CD4-positive, alpha-beta memory T cell (primary cell): ENCODE measurements around the gene TMEM115. TPM values are rescaled to one million over a fixed set of nuclear protein-coding genes. Genes with fewer than 3 reads are reported as not detected.

ENCODE experiments used
- CTCF ChIA-PET: fragments of 350-600 bp; sonication (Branson Sonifier 250); formaldehyde crosslinking; loops from one replicate; lab custom pipeline; 2021; ENCODE audit warnings: inconsistent platforms; ENCODE audit not compliant: partially characterized antibody; lab: Charles Lee
- POLR2A ChIA-PET: fragments of 350-600 bp; sonication (Branson Sonifier 250); formaldehyde crosslinking; loops from one replicate; lab custom pipeline; 2021; ENCODE audit not compliant: partially characterized antibody; lab: Charles Lee
- DNase-seq, 5 donors: peaks; one replicate each; pipeline versions ENCODE4 v3.0.0 to v3.0.0-alpha.2; 2020 to 2022; ENCODE audit warnings: mixed read lengths in 1 of 5
- H3K27ac ChIP-seq: one replicate; pipeline ENCODE4 v1.7.0; 2013; ENCODE audit warnings: low read depth, low read length
- H3K27me3 ChIP-seq: 2 replicates; pipeline ENCODE4 v1.7.0; 2013; ENCODE audit warnings: mild to moderate bottlenecking, low read length, moderate library complexity; ENCODE audit not compliant: insufficient read depth
- H3K36me3 ChIP-seq: 2 replicates; pipeline ENCODE4 v1.7.0; 2013; ENCODE audit warnings: mild to moderate bottlenecking, low read length, moderate library complexity; ENCODE audit not compliant: insufficient read depth
- H3K4me1 ChIP-seq: 2 replicates; pipeline ENCODE4 v1.7.0; 2013; ENCODE audit warnings: mild to moderate bottlenecking, low read length, moderate library complexity; ENCODE audit not compliant: insufficient read depth
- H3K4me3 ChIP-seq, 2 donors: one replicate each; pipeline ENCODE4 v1.7.0; 2013; ENCODE audit warnings: low read length in 2 of 2, mild to moderate bottlenecking in 1 of 2
- H3K9me3 ChIP-seq, 2 donors: one replicate each; pipeline ENCODE4 v1.7.0; 2013; ENCODE audit warnings: low read length in 2 of 2, control low read depth in 1 of 2; ENCODE audit not compliant: control insufficient read depth in 1 of 2
- H3K27ac Mint-ChIP-seq, 7 donors: one replicate each; pipeline ENCODE4 v1.8.0; 2020 to 2021; ENCODE audit warnings: mixed read lengths in 7 of 7, mild to moderate bottlenecking in 6 of 7, inconsistent platforms in 3 of 7, moderate library complexity in 3 of 7
- H3K27me3 Mint-ChIP-seq, 2 donors: one replicate each; pipeline ENCODE4 v1.8.0; 2020 to 2021; ENCODE audit warnings: mixed read lengths in 2 of 2
- H3K36me3 Mint-ChIP-seq, 2 donors: one replicate each; pipeline ENCODE4 v1.8.0; 2020 to 2021; ENCODE audit warnings: mixed read lengths in 2 of 2, inconsistent platforms in 1 of 2, mild to moderate bottlenecking in 1 of 2
- H3K4me1 Mint-ChIP-seq, 4 donors: one replicate each; pipeline ENCODE4 v1.8.0; 2020 to 2021; ENCODE audit warnings: mixed read lengths in 4 of 4, mild to moderate bottlenecking in 1 of 4
- H3K4me3 Mint-ChIP-seq, 8 donors: one replicate each; pipeline ENCODE4 v1.8.0; 2020 to 2021; ENCODE audit warnings: mixed read lengths in 8 of 8, mild to moderate bottlenecking in 7 of 8, moderate library complexity in 6 of 8, inconsistent platforms in 3 of 8
- H3K9me3 Mint-ChIP-seq, 8 donors: one replicate each; pipeline ENCODE4 v1.8.0; 2020 to 2021; ENCODE audit warnings: mixed read lengths in 8 of 8, mild to moderate bottlenecking in 5 of 8, inconsistent platforms in 3 of 8, moderate library complexity in 1 of 8
- intact Hi-C: fragments of 100-400 bp; cut with micrococcal nuclease; formaldehyde crosslinking; loops from one replicate; pipeline ENCODE4 v1.15.1; 2023
- polyA plus RNA-seq, 2 donors: library from polyadenylated mRNA; unstranded; fragments of 300-500 nt; fragmentation: Illumina TruSeq; gene quantifications; one replicate each; pipeline ENCODE4 v1.2.3, GENCODE V29; 2021
- total RNA-seq, 2 experiments: library from RNA; stranded (reverse); gene quantifications; one replicate each; pipeline ENCODE4 v1.2.3, GENCODE V29; 2021

TMEM115 gene
- total and polyA plus RNA-seq, 4 experiments from 2014 or later = 28.6 to 38.4 (median 32.8) TPM

GRCh38 chr3:50347187-50347813, 12.0 kb downstream of the TMEM115 start:
- Mint-ChIP-seq H3K9me3 (no peaks in the 10 kb centered on the region), H3K27ac (peak overlapping the region; percentile 64 to 96 (median 82)), H3K4me1 (peaks cover 23 to 87% (median 54%) of the 10 kb centered on the region in 4 donors), H3K36me3 (peaks cover 0 to 36% of the 10 kb centered on the region in 2 donors), H3K4me3 (peak overlapping the region in 4 of 8 donors; percentile 32 to 77 (median 40)), H3K27me3 (no peaks in the 10 kb centered on the region)
- H3K27ac ChIP-seq = peak overlapping the region; percentile 39
- H3K36me3 ChIP-seq = peaks cover 15% of the 10 kb centered on the region
- DNase-seq = peak; percentile 78 to 81 (median 79)
- ChIA-PET CTCF (interaction anchor here (0.6 to 4.5 kb wide), 17 partner anchors 9 to 1897 kb away, joined by 3 to 84 read pairs (median 3); partner anchors contain the start of genes CISH, HEMK1, HYAL3 and NAA80), POLR2A (interaction anchor here (0.6 to 23.7 kb wide), 10 partner anchors 12 to 271 kb away, joined by 3 to 595 read pairs (median 4); partner anchors contain the start of genes C3orf18, HEMK1, RASSF1 and TMEM115)
- no peaks in the 10 kb centered on the region for H3K27me3 ChIP-seq
- peaks cover 65% of the 10 kb centered on the region for H3K4me1 ChIP-seq
- intact Hi-C loops = loop anchor here (1.0 kb wide), 2 partner anchors 89 to 195 kb away; no protein-coding TSS in a partner anchor
- no peak overlapping the region for H3K4me3 ChIP-seq
- no peaks in the 10 kb centered on the region for H3K9me3 ChIP-seq

GRCh38 chr3:50345586-50346234, 13.6 kb downstream of the TMEM115 start, which contains the start of gene ZMYND10:
TSS of gene ZMYND10 (minus strand) at chr3:50345732. CDS start at chr3:50345579, 153 bp downstream.
- H3K4me1 Mint-ChIP-seq = peaks cover 23 to 81% (median 50%) of the 10 kb centered on the region in 4 donors
- Histone ChIP-seq H3K9me3 (no peaks in the 10 kb centered on the region), H3K27me3 (no peaks in the 10 kb centered on the region), H3K4me1 (peaks cover 63% of the 10 kb centered on the region), H3K36me3 (peaks cover 15% of the 10 kb centered on the region), H3K4me3 (peak within 1 kb of the TSS in 1 of 2 donors; percentile 27), H3K27ac (peak within 1 kb of the TSS; percentile 24)
- CTCF ChIA-PET = interaction anchor here (0.7 to 4.1 kb wide), 7 partner anchors 9 to 197 kb away, joined by 3 to 46 read pairs (median 5); partner anchors contain the start of gene TMEM115
- DNase-seq = peak; percentile 72 to 76 (median 75)
- H3K9me3 Mint-ChIP-seq = no peaks in the 10 kb centered on the region
- intact Hi-C loops = no loop called here
- peak within 1 kb of the TSS; percentile 43 to 81 (median 68) for H3K4me3 Mint-ChIP-seq
- H3K27me3 Mint-ChIP-seq = no peaks in the 10 kb centered on the region
- peaks cover 0 to 27% of the 10 kb centered on the region in 2 donors for H3K36me3 Mint-ChIP-seq
- POLR2A ChIA-PET = interaction anchor here (0.7 to 23.7 kb wide), 5 partner anchors 6 to 47 kb away, joined by 3 to 595 read pairs (median 153); partner anchors contain the start of genes CYB561D2, HYAL3, NAA80 and NPRL2
- H3K27ac Mint-ChIP-seq = peak within 1 kb of the TSS in 6 of 7 donors; percentile 29 to 96 (median 76)

GRCh38 chr3:50345008-50345407, 14.3 kb downstream of the TMEM115 start:
- Histone ChIP-seq H3K27ac (no peak overlapping the region), H3K4me1 (peaks cover 65% of the 10 kb centered on the region), H3K36me3 (peaks cover 15% of the 10 kb centered on the region), H3K27me3 (no peaks in the 10 kb centered on the region), H3K9me3 (no peaks in the 10 kb centered on the region), H3K4me3 (peak overlapping the region in 1 of 2 donors; percentile 27)
- POLR2A ChIA-PET = interaction anchor here (1.3 to 23.7 kb wide), 3 partner anchors 7 to 46 kb away, joined by 4 to 595 read pairs (median 595); partner anchors contain the start of genes CYB561D2, HYAL3, NAA80 and NPRL2
- peak overlapping the region in 1 of 7 donors; percentile 63 for H3K27ac Mint-ChIP-seq
- CTCF ChIA-PET = interaction anchor here (1.0 to 4.1 kb wide), 5 partner anchors 8 to 201 kb away, joined by 3 to 46 read pairs (median 5); no protein-coding TSS in a partner anchor
- H3K4me1 Mint-ChIP-seq = peaks cover 21 to 77% (median 46%) of the 10 kb centered on the region in 4 donors
- H3K9me3 Mint-ChIP-seq = no peaks in the 10 kb centered on the region
- intact Hi-C loops = no loop called here
- no peak for DNase-seq
- peak overlapping the region in 1 of 8 donors; percentile 70 for H3K4me3 Mint-ChIP-seq
- H3K27me3 Mint-ChIP-seq = no peaks in the 10 kb centered on the region
- peaks cover 0 to 20% of the 10 kb centered on the region in 2 donors for H3K36me3 Mint-ChIP-seq

- Mint-ChIP-seq H3K4me3 (peak overlapping the region in 1 of 8 donors; percentile 15), H3K27me3 (no peaks in the 10 kb centered on the region), H3K9me3 (peaks cover 0 to 2% (median 0%) of the 10 kb centered on the region in 8 donors), H3K4me1 (peaks cover 24 to 77% (median 47%) of the 10 kb centered on the region in 4 donors), H3K36me3 (peaks cover 0 to 15% of the 10 kb centered on the region in 2 donors), H3K27ac (peak overlapping the region in 5 of 7 donors; percentile 13 to 93 (median 62))
- peaks cover 6% of the 10 kb centered on the region for H3K36me3 ChIP-seq
- no peak for DNase-seq
- H3K27ac ChIP-seq = no peak overlapping the region
- H3K9me3 ChIP-seq = no peaks in the 10 kb centered on the region
- H3K4me1 ChIP-seq = peaks cover 65% of the 10 kb centered on the region
- intact Hi-C loops = no loop called here
- H3K4me3 ChIP-seq = no peak overlapping the region
- no peaks in the 10 kb centered on the region for H3K27me3 ChIP-seq
- CTCF ChIA-PET = interaction anchor here (1.6 kb wide), 1 partner anchor 203 kb away, joined by 3 read pairs; no protein-coding TSS in a partner anchor
- POLR2A ChIA-PET = interaction anchor here (1.5 to 23.7 kb wide), 4 partner anchors 8 to 226 kb away, joined by 3 to 595 read pairs (median 386); partner anchors contain the start of genes CYB561D2, HEMK1, HYAL3 and IFRD2
Observed at GRCh38 chr3:50342813-50343633, 16.3 kb downstream of the TMEM115 start.

GRCh38 chr3:50341996-50342650, 17.2 kb downstream of the TMEM115 start:
- peaks cover 0 to 2% (median 0%) of the 10 kb centered on the region in 8 donors for H3K9me3 Mint-ChIP-seq
- H3K36me3 Mint-ChIP-seq = peaks cover 0 to 11% of the 10 kb centered on the region in 2 donors
- peaks cover 21 to 77% (median 42%) of the 10 kb centered on the region in 4 donors for H3K4me1 Mint-ChIP-seq
- Histone ChIP-seq H3K27ac (no peak overlapping the region), H3K4me1 (peaks cover 60% of the 10 kb centered on the region), H3K27me3 (no peaks in the 10 kb centered on the region), H3K9me3 (no peaks in the 10 kb centered on the region), H3K36me3 (no peaks in the 10 kb centered on the region), H3K4me3 (no peak overlapping the region)
- intact Hi-C loops = no loop called here
- peak overlapping the region; percentile 6 to 93 (median 81) for H3K27ac Mint-ChIP-seq
- H3K27me3 Mint-ChIP-seq = no peaks in the 10 kb centered on the region
- ChIA-PET POLR2A (interaction anchor here (1.5 to 23.7 kb wide), 6 partner anchors 7 to 227 kb away, joined by 3 to 595 read pairs (median 96); partner anchors contain the start of genes C3orf18, CYB561D2, HEMK1 and HYAL3), CTCF (interaction anchor here (1.9 kb wide), 1 partner anchor 25 kb away, joined by 4 read pairs; no protein-coding TSS in a partner anchor)
- DNase-seq = no peak
- peak overlapping the region in 5 of 8 donors; percentile 20 to 70 (median 33) for H3K4me3 Mint-ChIP-seq
